ENCODE measurements around the gene SPATA17. TPM values are rescaled to one million over a fixed set of nuclear protein-coding genes. Genes with fewer than 3 reads are reported as not detected.

SPATA17 gene, protein sequence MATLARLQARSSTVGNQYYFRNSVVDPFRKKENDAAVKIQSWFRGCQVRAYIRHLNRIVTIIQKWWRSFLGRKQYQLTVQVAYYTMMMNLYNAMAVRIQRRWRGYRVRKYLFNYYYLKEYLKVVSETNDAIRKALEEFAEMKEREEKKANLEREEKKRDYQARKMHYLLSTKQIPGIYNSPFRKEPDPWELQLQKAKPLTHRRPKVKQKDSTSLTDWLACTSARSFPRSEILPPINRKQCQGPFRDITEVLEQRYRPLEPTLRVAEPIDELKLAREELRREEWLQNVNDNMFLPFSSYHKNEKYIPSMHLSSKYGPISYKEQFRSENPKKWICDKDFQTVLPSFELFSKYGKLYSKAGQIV
- 0.33 and 0.50 TPM in 2 replicates for total RNA-seq

DNA sequence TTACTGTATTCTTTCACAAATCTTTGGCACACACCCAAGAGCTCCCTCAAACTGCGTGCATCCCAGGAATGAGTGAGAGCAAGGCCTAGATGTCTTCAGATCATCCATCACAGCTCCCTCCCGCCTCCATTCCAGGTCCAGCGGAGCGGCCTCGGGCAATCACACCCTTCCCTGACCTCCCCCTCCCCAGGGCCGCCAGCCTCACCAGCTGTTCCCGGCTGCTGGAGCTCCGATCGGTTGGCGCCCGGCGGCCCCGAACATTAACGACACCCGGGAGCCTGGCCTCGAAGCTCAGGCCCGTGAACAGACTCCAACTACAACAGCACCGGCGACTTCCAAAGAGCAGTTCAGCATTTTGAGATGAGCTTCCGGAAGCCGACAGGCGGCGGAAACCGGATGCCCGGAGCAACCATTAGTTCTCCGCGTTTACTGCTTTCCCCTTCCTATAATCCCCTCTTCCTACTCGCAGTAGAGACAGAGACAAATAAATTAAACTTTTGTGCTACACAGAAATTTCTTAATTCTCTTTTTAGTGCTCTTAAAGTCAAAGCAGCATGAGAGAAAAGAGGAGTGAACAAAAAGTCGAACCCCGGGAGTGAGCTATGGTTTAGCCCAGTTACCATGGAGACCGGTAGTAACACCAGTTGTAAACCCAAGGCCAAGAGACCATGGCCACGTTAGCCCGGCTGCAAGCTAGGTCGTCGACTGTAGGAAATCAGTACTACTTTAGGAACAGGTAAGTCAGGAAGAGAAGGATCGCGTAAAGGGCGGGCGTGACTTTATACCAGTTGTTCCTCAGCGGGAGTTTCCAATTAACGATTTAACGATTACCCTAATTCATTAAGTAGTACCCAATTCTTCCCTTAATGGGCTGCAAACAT, at the start of gene SPATA17, which contains the start of gene GPATCH2:
Gene SPATA17 (plus strand): TSS at position 634 of the 881 bp plus-strand sequence. CDS start 35 bp downstream, at position 669.
Gene GPATCH2 (minus strand): TSS at position 380 of the 881 bp plus-strand sequence. CDS start 119 bp downstream, at position 261.

Other genes with a start within 250 kb of the SPATA17 start
- 25.4 and 26.7 TPM in 2 replicates for gene GPATCH2, start 254 bp upstream of the SPATA17 start, total RNA-seq